Esophagus muscularis mucosa (tissue), 4 donors: ENCODE measurements around the gene CXCR6.
A peak's percentile ranks its signal among the peaks of the same experiment; 100 is the strongest.

Experiments used
- CTCF ChIP-seq, 3 experiments: fragments of 200-600 bp in 2 of 3; fragments of 450-650 bp in 1 of 3; sonication (generic) in 2 of 3; IDR thresholded peaks; one replicate each; pipeline ENCODE4 v1.5.1; 2017 to 2019; ENCODE audit warnings: antibody characterized with exemption in 3 of 3, mild to moderate bottlenecking in 2 of 3, moderate library complexity in 1 of 3
- EP300 ChIP-seq: sonication (generic); formaldehyde crosslinking; IDR thresholded peaks from one replicate; pipeline ENCODE4 v1.6.1; 2017; ENCODE audit warnings: antibody characterized with exemption
- POLR2A ChIP-seq: fragments of 450-650 bp; IDR thresholded peaks from one replicate; pipeline ENCODE4 v1.6.1; 2017; ENCODE audit warnings: antibody characterized with exemption, moderate library complexity, mild to moderate bottlenecking, low read depth
- POLR2AphosphoS5 ChIP-seq, 2 donors: sonication (generic); formaldehyde crosslinking; IDR thresholded peaks; one replicate each; pipeline ENCODE4 v1.6.1; 2017; ENCODE audit warnings: antibody characterized with exemption in 2 of 2

- peak; percentile 54 for TF ChIP-seq POLR2A
- no peak for TF ChIP-seq EP300
- peak; percentile 84 to 90 for TF ChIP-seq POLR2AphosphoS5 (IDR thresholded peaks at IDR 0.05)
- no peak for TF ChIP-seq CTCF (IDR thresholded peaks at IDR 0.05)
Observed at GRCh38 chr3:45995236-45996192, 52.2 kb downstream of the CXCR6 start, which contains the start of gene FYCO1.
